HepG2 (cell line): Measurements from ENCODE around the gene FAM200B. TPM values are rescaled to one million over a fixed set of nuclear protein-coding genes. Genes with fewer than 3 reads are reported as not detected.

Experiments
- ATAC-seq: fragments of 200-7000 bp; cut with Tn5 transposase; 3 replicates; pipeline ENCODE4 v1.9.1; 2020; ENCODE audit warnings: mild to moderate bottlenecking, moderate library complexity
- BruUV-seq: library from RNA; stranded (reverse); fragments of 400-500 nt; replicated peaks from 2 replicates; lab custom pipeline; 2021; lab: Mats Ljungman, UMichigan
- CTCF ChIA-PET: fragments of 300-600 bp; formaldehyde crosslinking; extraction: SDS; loops from one replicate; lab custom pipeline; 2021; ENCODE audit warnings: low total read pairs, inconsistent platforms, low intra/inter-chr PET ratio; lab: Yijun Ruan, JAX
- POLR2A ChIA-PET: fragments of 350-600 bp; sonication (Branson Sonifier 250); formaldehyde crosslinking; loops from one replicate; lab custom pipeline; 2020; ENCODE audit warnings: antibody characterized with exemption, inconsistent platforms; lab: Yijun Ruan, JAX
- DNase-seq: peaks from one replicate; pipeline ENCODE4 v3.0.0-alpha.2; 2015; ENCODE audit warnings: low spot score
- FAIRE-seq: peaks from 3 replicates; lab custom pipeline; 2011; peaks lifted over from hg19 to GRCh38; lab: Jason Lieb, UNC
- H2AFZ ChIP-seq: one replicate; pipeline ENCODE4 v1.6.1; 2011; ENCODE audit warnings: low read length, inconsistent platforms
- H3K27ac ChIP-seq: fragments of 300-600 bp; 3 replicates; pipeline ENCODE4 v1.8.0; 2011; ENCODE audit warnings: mixed run types, mild to moderate bottlenecking, mixed read lengths, low read length, inconsistent platforms; ENCODE audit not compliant: insufficient read depth; ENCODE audit errors: extremely low read length
- H3K27me3 ChIP-seq, 2 experiments: fragments of 200-600 bp in 1 of 2; 2 replicates in 1 of 2; 3 replicates in 1 of 2; pipeline versions ENCODE4 v1.6.0 to v1.8.0; 2011; ENCODE audit warnings: low read length in 2 of 2, mild to moderate bottlenecking in 2 of 2, moderate library complexity in 2 of 2, inconsistent platforms in 1 of 2; ENCODE audit not compliant: insufficient read depth in 2 of 2, control insufficient read depth in 1 of 2
- H3K36me3 ChIP-seq, 2 experiments: fragments of 200-600 bp in 1 of 2; replicated peaks in 1 of 2; 2 replicates in 1 of 2; 3 replicates in 1 of 2; pipeline versions ENCODE4 v1.5.1 to v1.8.0; 2011; ENCODE audit warnings: low read length in 2 of 2, inconsistent platforms in 1 of 2; ENCODE audit not compliant: insufficient read depth in 2 of 2, control insufficient read depth in 1 of 2
- H3K4me1 ChIP-seq: 2 replicates; pipeline ENCODE4 v1.5.1; 2012; ENCODE audit warnings: low read length, inconsistent platforms; ENCODE audit not compliant: insufficient read depth
- H3K4me2 ChIP-seq: 2 replicates; pipeline ENCODE4 v1.6.0; 2011; ENCODE audit warnings: low read depth, low read length, inconsistent platforms
- H3K4me3 ChIP-seq, 3 experiments: fragments of 200-600 bp in 1 of 3; sonication (generic), shearing (Covaris generic) in 1 of 3; replicated peaks in 1 of 3; 2 replicates each; pipeline ENCODE4 v1.5.1; 2011 to 2016; ENCODE audit warnings: low read length in 3 of 3, inconsistent platforms in 2 of 3, low read depth in 2 of 3, mild to moderate bottlenecking in 2 of 3, control low read depth in 1 of 3, mixed read lengths in 1 of 3; ENCODE audit not compliant: insufficient read depth in 1 of 3
- H3K79me2 ChIP-seq: one replicate; pipeline ENCODE4 v1.6.1; 2011; ENCODE audit warnings: low read length, inconsistent platforms; ENCODE audit not compliant: insufficient read depth
- H3K9ac ChIP-seq: 2 replicates; pipeline ENCODE4 v1.6.0; 2011; ENCODE audit warnings: mild to moderate bottlenecking, low read depth, low read length, inconsistent platforms; ENCODE audit not compliant: insufficient read depth
- H3K9me3 ChIP-seq: 2 replicates; pipeline ENCODE4 v1.5.1; 2012; ENCODE audit warnings: mild to moderate bottlenecking, low read length
- H4K20me1 ChIP-seq: 2 replicates; pipeline ENCODE4 v1.6.0; 2011; ENCODE audit warnings: inconsistent platforms, mild to moderate bottlenecking, low read length, moderate library complexity; ENCODE audit not compliant: insufficient read depth
- ELF4 ChIP-seq: sonication (generic); formaldehyde crosslinking; IDR thresholded peaks from 2 replicates; pipeline ENCODE4 v1.5.0; 2020; ENCODE audit warnings: missing genetic modification reagents, mild to moderate bottlenecking, moderate library complexity, borderline replicate concordance
- GABPB1 ChIP-seq: IDR thresholded peaks from 2 replicates; pipeline ENCODE4 v1.6.1; 2016; ENCODE audit warnings: mild to moderate bottlenecking, missing genetic modification reagents, moderate library complexity, missing compliant biosample characterization
- MAZ ChIP-seq, 2 experiments: sonication (generic) in 1 of 2; formaldehyde crosslinking in 1 of 2; IDR thresholded peaks; 2 replicates each; pipeline versions ENCODE4 v1.5.0 to v1.6.1; 2012 to 2020; ENCODE audit warnings: low read depth in 2 of 2, mild to moderate bottlenecking in 2 of 2, borderline replicate concordance in 1 of 2, improper control_type of control experiment in 1 of 2, low read length in 1 of 2, missing genetic modification reagents in 1 of 2, moderate library complexity in 1 of 2
- POGZ ChIP-seq: sonication (generic); formaldehyde crosslinking; IDR thresholded peaks from 2 replicates; pipeline ENCODE4 v1.4.0; 2020; ENCODE audit warnings: mild to moderate bottlenecking, missing genetic modification reagents
- TBX2 ChIP-seq: sonication (generic); formaldehyde crosslinking; IDR thresholded peaks from 2 replicates; pipeline ENCODE4 v1.5.0; 2020; ENCODE audit warnings: missing genetic modification reagents, mild to moderate bottlenecking, borderline replicate concordance
- ZNF563 ChIP-seq: sonication (generic); formaldehyde crosslinking; IDR thresholded peaks from 2 replicates; pipeline ENCODE4 v1.8.0; 2022; ENCODE audit warnings: mild to moderate bottlenecking, moderate library complexity, missing genetic modification reagents
- WGBS: methylation state at CpG from one replicate; pipeline ENCODE4 v1.1.6; 2017; ENCODE audit warnings: low lambda C conversion rate; 5-methylcytosine and 5-hydroxymethylcytosine counted together
- in situ Hi-C: cut with HindIII; loops from 2 replicates; pipeline ENCODE4 v1.10.0; 2017; ENCODE audit warnings: low pct_unique_long_range_greater_than_20kb; ENCODE audit not compliant: extremely low pct_ligation_motif_present
- intact Hi-C: fragments of 100-400 bp; cut with micrococcal nuclease; formaldehyde crosslinking; loops from one replicate; pipeline ENCODE4 v1.10.0; 2022; ENCODE audit not compliant: unreplicated experiment
- polyA plus RNA-seq, 8 experiments: library from polyadenylated mRNA; depleted of rRNA in 3 of 8; stranded (reverse) in 7 of 8; unstranded in 1 of 8; fragments of >200 nt; fragmentation: Illumina TruSeq in 4 of 8; extraction: Trizol in 4 of 8; gene quantifications; 2 replicates each; pipeline versions ENCODE4 v1.2.1 to v1.2.3, GENCODE V29; 2011 to 2016; ENCODE audit warnings: low read depth in 4 of 8, missing spikeins in 1 of 8, mixed read lengths in 1 of 8; ENCODE audit not compliant: insufficient read depth in 1 of 8
- total RNA-seq, 5 experiments: library from RNA; depleted of rRNA; stranded (reverse); fragments of >200 nt; fragmentation: Illumina TruSeq; extraction: Trizol; gene quantifications; 2 replicates each; pipeline ENCODE4 v1.2.3, GENCODE V29; 2016; ENCODE audit warnings: low read depth in 1 of 5
- TF ChIP-seq, protein P1 (sequence below): sonication (generic); formaldehyde crosslinking; IDR thresholded peaks from 2 replicates; pipeline ENCODE4 v1.8.0; 2022; ENCODE audit warnings: missing genetic modification reagents, mild to moderate bottlenecking, borderline replicate concordance

FAM200B gene
- total and polyA plus RNA-seq, 2 of the 13 experiments (the other 11 are each of a cell fraction or from before 2014, with no cell fraction given), result 25.6 to 41.8 TPM

- Histone ChIP-seq H3K79me2 (peaks cover 35% of the 10 kb centered on the region), H4K20me1 (no peaks in the 10 kb centered on the region), H3K4me3 (no peak overlapping the region), H3K36me3 (peaks cover 0 to 2% of the 10 kb centered on the region in 2 experiments; a peak in 2 of 5 replicates), H3K4me1 (peaks cover 29% of the 10 kb centered on the region), H3K9me3 (no peaks in the 10 kb centered on the region), H2AFZ (no peak overlapping the region), H3K9ac (no peak overlapping the region), H3K4me2 (no peak overlapping the region), H3K27me3 (no peaks in the 10 kb centered on the region), H3K27ac (no peak overlapping the region)
- DNase-seq, result no peak
- FAIRE-seq, result no peak
- TF ChIP-seq POGZ (no peak), GABPB1 (no peak), ELF4 (CRISPR knock-in tag) (no peak), ZNF563 (CRISPR knock-in tag) (no peak), MAZ (IDR thresholded peaks at IDR 0.05; ENCODE audit: borderline replicate concordance, low read depth, low read length) (no peak), MAZ (CRISPR knock-in tag; IDR thresholded peaks at IDR 0.05; ENCODE audit: low read depth) (no peak), TBX2 (no peak)
- TF ChIP-seq, protein P1, sequence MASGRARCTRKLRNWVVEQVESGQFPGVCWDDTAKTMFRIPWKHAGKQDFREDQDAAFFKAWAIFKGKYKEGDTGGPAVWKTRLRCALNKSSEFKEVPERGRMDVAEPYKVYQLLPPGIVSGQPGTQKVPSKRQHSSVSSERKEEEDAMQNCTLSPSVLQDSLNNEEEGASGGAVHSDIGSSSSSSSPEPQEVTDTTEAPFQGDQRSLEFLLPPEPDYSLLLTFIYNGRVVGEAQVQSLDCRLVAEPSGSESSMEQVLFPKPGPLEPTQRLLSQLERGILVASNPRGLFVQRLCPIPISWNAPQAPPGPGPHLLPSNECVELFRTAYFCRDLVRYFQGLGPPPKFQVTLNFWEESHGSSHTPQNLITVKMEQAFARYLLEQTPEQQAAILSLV (CRISPR knock-in tag), result no peak
- CTCF ChIA-PET, result no interaction called here
- no TSS peak for BruUV-seq
- POLR2A ChIA-PET, result no interaction called here
- intact Hi-C loops (no loop called here), in situ Hi-C loops (loop anchor here (25.0 kb wide), 1 partner anchor 660 kb away; the partner anchor contains the start of gene CPEB2)
- 97% methylated on average over 3 of the region's 3 CpGs for WGBS
- ATAC-seq, result no peak
These were observed 9.5 kb upstream of the FAM200B start for GRCh38 chr4:15672101-15672500.
